Ramos (cell line): ENCODE measurements around the gene FABP2.
"Not testable (repeated sequence)": the region's sequence is repeated elsewhere in the genome, so short reads cannot be mapped to it uniquely, and the experiment has no call there.

Source experiments
- in situ Hi-C: fragments of 300-500 bp; cut with MboI; formaldehyde crosslinking; loops from one replicate; pipeline ENCODE4 v1.14.3; 2022; ENCODE audit warnings: low sequenced_read_pairs; ENCODE audit not compliant: unreplicated experiment

Gene FABP2

DNA sequence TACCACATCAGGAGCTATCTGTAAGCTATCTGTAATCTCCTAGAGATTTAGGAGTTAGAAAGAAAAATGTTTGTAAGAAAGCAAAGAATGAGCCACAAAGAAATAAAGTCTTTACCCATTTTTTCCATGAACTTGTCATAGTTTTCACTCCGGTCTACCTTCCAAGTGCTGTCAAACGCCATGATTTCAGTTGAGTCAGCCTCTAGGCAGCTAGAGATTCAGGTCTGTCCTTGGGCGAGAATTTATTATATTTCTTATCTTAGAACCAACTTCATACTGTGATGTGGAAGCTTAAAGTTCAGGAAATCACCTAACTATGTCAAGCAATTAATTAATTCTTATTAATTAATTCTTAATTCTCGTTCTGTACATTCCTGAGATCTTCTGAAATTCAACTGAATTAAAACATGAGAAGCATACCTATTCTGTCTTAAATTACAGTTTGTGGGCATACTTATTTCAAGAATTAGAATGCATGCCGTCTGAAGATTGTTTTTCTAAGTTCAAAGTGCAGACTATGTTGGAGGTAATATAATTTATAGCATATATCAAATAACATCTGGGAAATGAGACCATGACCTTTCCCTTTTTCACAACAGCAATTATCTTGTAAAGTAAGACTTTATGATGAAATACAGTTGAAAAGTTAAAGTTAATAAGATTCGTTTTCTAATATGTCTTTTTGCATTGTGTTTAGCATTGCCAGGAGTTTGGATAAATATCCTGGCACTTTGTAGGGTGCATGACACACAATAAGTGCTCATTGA, at the start of gene FABP2:
FABP2 (minus strand) TSS at position 218 of the 767 bp plus-strand sequence; CDS start at position 182, 36 bp downstream.
- in situ Hi-C loops: no loop called here

DNA sequence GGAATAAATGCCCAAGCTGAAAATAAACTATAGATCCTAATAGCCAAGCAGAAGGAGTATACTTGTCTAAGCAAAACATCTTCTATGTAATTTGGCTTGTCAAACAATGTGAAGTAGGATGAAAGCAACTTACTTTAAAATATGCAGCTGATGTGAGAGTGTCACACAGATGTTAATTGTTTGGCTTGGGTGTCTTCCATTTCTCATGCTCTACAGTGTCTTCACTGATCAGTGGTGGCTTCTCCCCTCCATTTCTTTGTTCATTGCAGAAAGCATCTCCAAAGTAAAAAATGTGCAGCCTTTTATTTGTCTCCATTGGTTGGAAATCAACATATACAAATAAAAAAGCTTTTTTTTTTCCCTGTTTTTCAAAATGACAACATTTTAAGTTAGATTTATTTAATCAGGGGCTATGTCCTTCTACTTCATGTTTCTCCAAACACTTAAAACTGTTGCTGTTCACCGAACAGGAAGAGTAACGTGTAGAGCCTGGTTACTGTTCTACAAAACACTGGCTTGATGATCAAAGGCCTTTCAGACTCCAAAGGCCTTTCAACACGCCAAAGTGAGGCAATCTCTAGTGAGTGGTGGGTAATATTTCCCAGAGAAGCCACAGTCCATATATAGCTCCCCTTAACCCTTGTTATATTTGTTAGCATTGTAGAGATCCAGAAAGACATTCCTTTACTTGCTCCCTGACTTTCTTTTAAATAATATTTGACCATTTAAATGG, 49.2 kb upstream of the FABP2 start:
- in situ Hi-C loops: not testable (repeated sequence)

DNA sequence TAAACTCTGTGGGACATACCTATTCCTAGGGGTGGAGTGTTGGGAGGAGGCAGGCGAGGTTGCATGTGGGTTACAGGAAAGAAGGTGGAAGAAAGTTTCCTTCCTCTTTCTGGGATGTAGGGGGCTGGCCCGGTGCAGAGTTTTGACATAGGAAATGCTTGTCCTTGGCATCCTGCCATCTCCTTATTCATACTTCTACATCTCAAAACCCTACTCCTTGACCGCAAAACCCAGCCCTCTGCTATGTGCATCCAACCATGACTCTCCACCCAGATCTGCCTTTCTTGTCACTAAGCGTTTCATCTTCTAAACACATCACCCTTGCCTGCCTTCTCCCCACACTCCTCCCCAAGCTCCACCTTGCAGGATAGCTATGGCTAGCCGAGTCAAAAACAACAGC, 48.5 kb upstream of the FABP2 start:
- in situ Hi-C loops: not testable (repeated sequence)

DNA sequence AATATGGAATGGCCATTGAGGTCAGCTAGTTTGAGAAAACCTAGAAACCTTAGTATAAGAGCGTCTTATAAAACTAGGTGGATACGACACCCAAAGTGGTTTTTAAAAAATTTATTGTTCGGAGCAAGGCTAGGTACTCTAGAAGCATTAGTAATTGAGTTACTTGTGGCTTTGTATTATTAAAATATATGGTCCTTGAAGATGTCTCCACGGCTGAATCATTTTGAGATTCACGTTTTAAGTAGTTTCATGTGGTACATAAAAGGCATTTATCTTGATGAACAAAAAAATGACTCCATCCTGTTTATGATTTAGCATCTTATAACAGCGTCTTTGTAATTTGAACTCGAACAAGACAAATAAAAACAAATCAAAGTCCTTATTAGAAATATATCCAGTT, 44.9 kb upstream of the FABP2 start:
- in situ Hi-C loops: not testable (repeated sequence)

DNA sequence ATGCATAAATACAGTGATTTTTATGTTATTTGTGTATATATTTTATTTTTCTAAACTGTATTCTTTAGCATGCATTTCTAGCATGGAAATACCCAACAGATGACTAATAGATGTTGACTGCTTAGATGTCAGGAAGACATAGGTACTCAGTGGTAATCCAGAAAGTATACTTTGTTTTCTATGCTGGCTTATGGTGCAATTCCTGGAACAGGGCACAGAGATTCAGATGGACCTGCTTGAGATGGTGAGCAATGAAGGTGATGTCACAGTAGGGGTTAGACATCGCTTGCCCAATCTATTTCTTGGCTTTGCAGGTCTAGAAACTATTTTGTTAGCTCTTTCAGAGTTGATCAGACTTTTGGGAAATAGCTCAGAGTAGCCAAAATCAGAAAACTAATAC, 42.3 kb upstream of the FABP2 start:
- in situ Hi-C loops: not testable (repeated sequence)

DNA sequence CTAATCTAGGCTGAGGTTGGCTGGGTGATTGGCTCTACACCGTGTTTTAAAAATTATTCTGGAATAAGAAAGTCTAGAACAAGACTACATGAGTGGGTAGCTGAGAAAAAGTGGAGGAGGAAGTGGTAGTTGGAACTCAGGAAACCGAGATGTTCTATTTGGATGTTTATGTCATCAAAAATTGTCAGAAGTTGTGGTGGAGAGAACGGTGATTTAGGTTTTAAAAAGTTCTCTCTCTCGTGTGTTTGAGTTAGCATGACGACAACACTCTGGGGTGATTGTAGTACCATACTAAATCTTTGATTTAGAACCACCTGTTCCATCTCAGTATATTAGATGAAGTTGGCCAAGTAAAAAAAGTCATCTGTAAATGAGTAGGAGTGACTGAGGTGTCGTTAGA, 41.4 kb upstream of the FABP2 start:
- in situ Hi-C loops: not testable (repeated sequence)

DNA sequence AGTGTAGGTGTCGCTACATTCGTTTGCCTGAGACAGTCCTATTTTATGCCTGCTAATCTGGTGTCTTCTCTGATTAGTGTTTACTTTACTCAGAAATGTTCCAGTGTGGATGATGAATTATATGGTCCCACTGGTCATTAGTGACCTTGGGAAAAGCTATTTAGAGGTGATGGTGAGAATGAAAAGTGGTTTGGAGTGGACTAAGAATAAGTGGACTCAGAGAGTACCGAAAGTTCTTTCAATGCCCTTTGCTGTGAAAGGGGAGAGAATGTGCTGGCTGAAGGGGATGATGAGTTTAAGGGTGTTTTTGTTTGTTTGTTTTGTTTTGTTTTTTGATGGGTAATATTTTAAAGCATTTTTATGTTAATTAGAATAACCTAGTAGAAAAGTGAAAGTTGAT, 40.5 kb upstream of the FABP2 start:
- in situ Hi-C loops: not testable (repeated sequence)

DNA sequence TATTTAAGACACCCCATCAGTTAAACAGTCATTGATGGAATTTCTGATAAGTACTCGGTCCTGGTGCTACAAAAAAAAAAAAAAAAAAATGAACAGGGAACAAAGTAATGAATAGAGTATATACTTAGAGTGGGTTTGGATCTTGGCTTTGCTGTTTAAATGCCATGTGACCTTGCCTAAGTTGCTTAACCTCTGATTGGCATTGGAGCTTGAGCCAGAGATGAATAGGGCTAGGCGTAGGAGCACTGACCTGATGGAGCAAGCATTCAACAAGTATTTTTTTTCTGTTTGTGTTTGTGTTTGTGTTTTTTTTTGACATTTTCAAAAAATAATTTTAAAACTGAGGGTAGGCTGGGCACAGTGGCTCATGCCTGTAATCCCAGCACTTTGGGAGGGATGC, 37.9 kb upstream of the FABP2 start:
- in situ Hi-C loops: not testable (repeated sequence)

DNA sequence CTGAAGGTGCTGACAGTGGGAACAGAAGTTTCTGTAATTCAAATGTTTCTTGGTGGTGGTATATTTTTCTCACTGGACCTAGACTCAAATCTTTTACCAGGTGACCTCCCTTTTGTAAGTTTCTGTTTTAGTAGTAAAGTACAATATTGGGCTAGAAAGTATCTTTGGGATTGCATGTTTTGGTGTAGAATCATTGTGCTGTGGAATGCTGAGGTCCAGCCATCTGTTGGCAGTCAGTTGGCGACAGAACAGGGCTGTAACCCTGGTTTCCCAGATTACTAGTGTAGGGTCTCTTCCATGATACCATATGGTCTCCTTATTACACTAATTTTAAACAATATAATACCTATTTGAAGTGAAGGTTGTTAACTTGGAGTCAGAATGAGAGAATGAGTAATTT, 34.9 kb upstream of the FABP2 start:
- in situ Hi-C loops: not testable (repeated sequence)

DNA sequence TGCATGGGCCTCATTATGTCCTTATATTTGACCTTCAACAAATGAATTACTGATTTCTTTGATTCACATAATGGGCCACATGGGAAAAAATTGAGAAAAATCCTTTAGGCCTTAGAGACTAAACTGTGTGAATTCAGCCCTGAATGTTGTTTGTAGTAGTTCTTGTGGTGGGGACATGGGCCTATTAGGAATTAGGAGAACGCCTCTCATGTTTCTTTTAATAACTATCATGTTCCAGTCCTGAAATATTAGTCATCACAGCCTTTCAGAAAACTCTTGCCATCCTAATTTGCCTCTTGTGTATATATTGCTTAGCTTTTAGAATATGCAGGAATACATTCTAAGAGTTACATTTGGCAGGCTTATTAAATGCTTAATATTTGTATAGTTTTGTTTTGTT, 34.1 kb upstream of the FABP2 start:
- in situ Hi-C loops: not testable (repeated sequence)

DNA sequence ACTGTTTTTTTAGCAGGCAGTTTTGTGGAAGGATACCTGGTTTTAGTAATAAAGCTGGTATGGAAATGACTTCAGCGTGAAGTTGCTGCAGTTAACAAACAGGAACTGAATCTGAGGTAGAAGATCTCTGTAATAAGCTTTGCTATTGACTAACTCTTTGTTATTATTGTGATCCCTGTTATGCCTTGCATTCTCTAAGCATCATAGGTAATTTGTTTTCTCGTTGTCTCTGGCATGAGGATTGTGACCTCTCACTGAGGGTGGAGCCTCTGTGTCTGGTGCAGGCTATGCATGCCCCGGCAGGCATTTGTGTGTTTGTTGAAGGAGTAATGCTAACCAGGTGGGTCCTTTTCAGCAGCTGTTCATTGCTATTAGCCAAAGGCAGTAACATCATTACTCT, 31.4 kb upstream of the FABP2 start:
- in situ Hi-C loops: not testable (repeated sequence)

DNA sequence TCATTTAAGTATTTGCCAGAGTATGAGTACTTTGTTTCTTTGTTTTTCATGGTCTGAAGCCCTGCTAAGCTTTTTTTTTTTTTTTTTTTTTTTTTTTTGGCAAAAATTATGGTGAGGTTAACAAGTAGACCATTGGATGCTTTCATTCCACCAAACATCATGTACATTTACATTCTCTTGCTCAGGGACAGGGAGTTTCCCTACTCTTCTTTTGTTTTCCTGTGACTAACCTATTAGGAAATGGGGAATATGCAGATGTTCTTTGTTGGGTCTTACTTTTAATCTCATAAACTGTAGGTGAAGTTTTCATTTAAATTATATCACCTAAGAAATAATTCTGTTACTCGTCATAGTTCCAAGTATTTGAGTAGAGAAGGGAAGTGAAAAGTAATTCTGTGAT, 26.2 kb upstream of the FABP2 start:
- in situ Hi-C loops: not testable (repeated sequence)

DNA sequence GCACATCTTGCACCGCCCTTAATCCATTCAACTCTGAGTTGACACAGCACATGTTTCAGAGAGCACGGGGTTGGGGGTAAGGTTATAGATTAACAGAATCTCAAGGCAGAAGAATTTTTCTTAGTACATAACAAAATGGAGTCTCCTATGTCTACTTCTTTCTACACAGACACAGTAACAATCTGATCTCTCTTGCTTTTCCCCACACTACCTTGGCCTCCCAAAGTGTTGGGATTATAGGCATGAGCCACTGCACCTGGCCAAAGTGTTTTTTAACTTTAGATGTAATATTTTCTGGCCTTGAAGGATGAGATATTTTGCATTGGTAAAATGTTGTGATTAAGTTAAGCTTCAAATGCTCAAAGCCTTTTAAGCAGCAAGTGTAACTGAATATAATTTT, 21.4 kb upstream of the FABP2 start:
- in situ Hi-C loops: not testable (repeated sequence)

DNA sequence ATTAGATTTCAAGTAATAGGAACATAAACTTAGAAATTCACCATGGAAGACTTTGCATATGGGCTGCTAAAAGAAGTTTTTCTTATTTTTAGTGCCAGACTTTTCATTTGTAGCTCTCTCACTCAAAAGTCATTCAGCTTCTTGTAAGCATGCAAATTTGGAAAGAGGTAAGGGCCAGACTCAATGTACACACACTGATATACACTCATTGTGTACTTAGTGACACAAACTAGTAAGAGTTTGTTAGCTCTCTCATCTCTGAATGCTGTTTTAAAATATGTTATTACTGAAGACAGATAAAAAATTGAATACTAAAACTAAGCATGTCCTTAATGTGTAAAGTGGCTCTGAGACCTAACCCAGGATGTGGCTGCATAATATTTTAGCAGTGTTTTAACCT, 18.0 kb upstream of the FABP2 start:
- in situ Hi-C loops: not testable (repeated sequence)

DNA sequence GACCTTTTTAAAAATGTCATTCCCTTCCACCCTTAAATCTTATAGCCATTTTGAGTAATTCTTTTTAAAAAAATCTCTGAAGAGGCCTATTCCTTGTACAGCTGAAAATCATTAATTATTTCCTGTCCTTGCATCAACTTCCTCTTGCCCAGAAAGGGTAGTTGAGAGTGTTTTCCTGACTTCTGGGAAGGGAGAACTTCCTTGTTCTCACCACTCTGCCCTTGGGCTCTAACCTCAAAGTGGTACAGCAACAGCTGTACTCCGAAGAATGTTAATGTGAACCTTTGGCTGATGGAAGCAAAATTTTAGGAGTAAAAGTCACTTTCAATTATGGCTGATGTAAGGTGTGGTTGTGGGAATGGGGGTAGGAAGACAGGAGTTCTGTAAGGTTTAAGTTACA, 15.1 kb upstream of the FABP2 start:
- in situ Hi-C loops: no loop called here

DNA sequence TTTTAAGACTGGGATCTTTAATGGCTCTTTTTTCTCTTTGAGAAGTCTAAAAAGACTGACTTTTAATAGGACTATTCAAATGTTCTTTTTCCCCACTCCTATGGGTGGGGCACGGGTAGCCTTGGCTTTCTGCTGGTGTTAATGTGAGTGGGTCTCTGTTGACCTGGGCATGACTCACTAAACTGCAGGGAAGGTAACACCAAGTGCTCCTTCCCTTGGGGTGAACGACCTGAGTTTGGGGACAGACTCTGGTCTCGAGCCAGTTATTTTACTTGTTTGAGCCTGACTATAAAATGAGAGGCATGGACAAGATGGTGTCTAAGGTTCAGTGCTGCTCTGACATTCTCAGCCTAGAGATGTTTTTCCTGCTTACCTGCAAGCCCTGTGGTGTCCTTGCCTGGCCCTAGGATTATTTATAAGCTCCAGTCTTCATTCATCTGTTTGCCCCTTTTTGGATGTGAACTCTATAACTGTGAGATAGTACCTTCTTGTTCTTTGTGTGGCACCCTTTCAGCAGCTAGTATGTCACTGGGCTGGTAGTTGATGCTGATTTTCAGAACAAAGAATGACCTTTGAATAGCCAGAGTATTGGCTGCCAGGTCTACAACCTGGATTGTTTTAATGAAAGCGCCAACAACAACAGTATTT, 14.5 kb upstream of the FABP2 start:
- in situ Hi-C loops: not testable (repeated sequence)

DNA sequence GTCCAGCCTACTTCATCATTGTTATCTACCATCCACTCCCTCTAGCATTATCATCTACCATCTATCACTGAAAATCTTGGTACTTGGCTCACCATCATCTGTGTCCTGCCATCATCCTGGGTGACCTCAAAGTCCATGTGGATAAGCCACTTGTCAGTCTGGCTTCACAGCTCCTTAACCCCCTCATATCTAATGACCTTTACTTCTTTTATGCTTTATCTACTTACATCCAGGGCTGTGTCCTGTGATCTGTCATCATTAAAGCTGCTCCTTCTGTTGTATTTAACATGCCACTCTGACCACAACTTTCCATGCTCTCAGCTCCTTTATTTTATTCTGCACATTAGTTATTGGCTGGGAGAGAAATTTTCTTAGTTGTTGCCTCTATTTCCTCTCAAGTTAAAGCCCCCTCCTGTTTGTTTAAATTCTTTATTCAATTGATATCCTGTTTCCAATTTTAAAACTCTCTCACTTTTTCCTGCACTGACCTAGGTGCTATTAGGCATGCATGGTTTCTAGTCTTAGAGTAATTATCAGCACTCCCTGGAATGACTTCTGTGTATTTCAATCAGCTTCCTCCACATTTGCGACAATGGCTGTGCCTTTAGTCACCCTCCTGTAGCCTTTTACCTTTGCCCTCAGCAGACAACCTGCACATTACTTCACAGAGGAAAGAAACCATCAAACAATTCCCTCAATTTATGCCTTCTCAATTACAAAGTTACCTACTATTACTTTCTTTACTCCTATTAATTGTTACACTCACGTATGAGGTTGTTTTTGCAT, 8.1 kb upstream of the FABP2 start:
- in situ Hi-C loops: no loop called here

DNA sequence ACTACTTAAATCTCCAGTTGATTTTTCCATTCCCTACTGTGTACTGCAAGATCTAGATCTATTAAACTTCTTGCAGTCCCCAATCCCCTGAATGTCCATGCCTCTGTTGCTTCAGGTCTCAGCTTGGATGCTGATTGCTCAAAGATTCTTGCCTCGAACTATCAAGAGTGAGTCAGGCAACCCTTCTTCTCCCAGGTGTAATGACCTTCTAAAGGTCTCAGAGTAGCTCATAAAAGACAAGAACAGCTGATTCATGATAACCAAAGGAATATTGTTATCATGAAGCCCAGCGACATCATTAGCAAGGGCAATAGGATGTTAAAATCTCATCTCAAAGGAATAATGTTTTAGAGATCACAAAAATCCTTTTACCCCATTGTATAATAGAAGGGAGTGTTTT, 6.8 kb upstream of the FABP2 start:
- in situ Hi-C loops: no loop called here

DNA sequence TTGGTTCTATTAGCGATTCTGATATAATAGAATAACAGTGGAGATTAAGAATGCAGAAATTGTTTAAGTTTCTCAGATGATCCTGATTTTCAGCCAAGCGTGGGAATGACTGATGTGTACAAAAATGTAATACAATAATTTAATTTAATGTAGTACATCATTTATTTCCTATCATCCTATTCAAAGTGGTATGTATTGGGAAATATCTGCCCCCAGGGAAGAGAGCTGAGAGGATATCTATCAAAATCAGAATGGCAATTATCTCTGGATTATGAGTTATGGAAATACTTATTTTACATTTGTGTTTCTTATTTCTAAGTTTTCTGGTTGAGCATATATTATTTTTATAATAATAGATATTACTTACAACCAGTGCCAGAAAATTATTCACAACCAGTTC, 3.9 kb downstream of the FABP2 start:
- in situ Hi-C loops: no loop called here

DNA sequence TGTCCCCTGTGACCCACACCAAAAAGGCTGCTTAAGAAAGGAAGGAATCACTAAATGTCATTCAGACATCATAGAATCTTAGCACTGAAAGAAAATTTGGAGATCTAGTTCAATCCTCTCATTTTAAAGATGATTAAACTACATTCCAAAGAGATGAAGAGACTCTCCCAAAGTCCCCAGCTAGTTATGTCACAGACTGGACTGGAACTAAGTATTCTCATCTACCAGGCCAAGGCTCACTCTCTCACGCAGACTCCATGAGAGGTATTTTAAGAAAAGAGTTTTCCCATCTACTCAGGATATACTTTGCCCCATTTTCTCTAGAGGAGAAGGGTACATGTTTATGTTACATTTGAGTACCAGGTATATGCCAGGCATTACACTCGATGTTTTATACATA, 6.9 kb downstream of the FABP2 start:
- in situ Hi-C loops: no loop called here

DNA sequence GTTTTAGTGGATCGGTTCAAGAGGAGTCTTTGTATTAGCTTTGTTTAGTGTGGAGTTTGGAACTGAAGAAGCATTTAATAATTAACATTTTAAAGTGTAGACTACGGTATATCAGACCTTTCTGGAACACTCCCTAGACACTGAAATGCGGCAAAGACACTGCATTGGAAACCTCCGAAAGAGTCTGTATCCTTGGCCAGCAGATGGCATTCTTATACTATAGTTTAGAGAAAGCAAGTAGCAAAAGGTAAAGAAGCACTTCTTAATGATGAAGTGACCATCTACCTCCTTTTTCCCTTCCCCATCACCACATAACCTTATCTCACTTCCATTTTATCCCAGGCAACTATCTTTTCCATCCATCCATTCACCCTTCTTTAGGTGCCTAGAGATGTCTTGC, 7.6 kb downstream of the FABP2 start:
- in situ Hi-C loops: no loop called here
